Measurements from ENCODE around the gene USF2. TPM values are rescaled to one million over a fixed set of nuclear protein-coding genes. Genes with fewer than 3 reads are reported as not detected.

Gene USF2
- total and polyA plus RNA-seq, 2 of the 4 experiments (the other 2 are of a cell fraction) = 21.3 to 65.6 TPM

DNA sequence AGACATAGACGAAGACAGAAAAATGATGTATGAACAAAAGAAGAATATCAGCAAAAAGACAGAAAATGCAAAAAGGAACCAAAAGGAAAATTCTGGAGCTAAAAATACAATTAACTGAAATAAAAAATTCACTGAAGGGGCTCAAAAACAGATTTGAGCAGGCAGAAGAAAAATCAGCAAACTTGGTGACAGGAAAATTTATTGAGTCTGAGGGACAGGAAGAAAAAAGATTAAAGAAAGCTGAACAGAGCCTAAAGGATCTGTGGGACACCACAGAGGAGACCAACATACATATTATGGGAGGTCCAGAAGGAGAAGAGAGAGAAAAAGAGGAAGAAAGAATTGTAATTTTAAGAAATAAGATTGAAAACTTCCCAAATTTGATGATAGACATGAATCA lies 27.3 kb upstream of the USF2 start:
- in situ Hi-C loops (cut with MboI; ENCODE audit: low sequenced_read_pairs) = no loop called here
- H3K4me2 ChIP-seq (ENCODE audit: low read depth, low read length) = no peak overlapping the region
- H3K36me3 ChIP-seq (ENCODE audit: control insufficient read depth, insufficient read depth, low read length) = no peaks in the 10 kb centered on the region
- no peaks in the 10 kb centered on the region for H3K9me1 ChIP-seq (ENCODE audit: insufficient read depth, low read length)
- no peak overlapping the region for H2BK20ac ChIP-seq (ENCODE audit: low read depth, low read length)
- no peaks in the 10 kb centered on the region for H4K20me1 ChIP-seq (ENCODE audit: insufficient read depth, low read length)
- H3K4me1 ChIP-seq (ENCODE audit: control insufficient read depth, insufficient read depth, low read length) = no peaks in the 10 kb centered on the region
- no peak overlapping the region for H3K56ac ChIP-seq (ENCODE audit: extremely low read depth, insufficient read depth, low read length)
- H3K14ac ChIP-seq (replicated peaks; ENCODE audit: low read depth, low read length) = no peak overlapping the region
- H3K9ac ChIP-seq (ENCODE audit: low read depth, low read length) = no peak overlapping the region
- no peak overlapping the region for H3K18ac ChIP-seq (ENCODE audit: low read depth, low read length)
- POLR2A ChIA-PET (ENCODE audit: unreplicated experiment) = no interaction called here
- TF ChIP-seq RAD21 (IDR thresholded peaks at IDR 0.05; ENCODE audit: low read length) (no peak), BHLHE40 (IDR thresholded peaks at IDR 0.05; ENCODE audit: low read depth, low read length) (no peak), POLR2A (IDR thresholded peaks at IDR 0.05; ENCODE audit: low read depth, low read length) (no peak), MXI1 (IDR thresholded peaks at IDR 0.05; ENCODE audit: borderline replicate concordance, low read depth, low read length) (no peak), MAZ (IDR thresholded peaks at IDR 0.05; ENCODE audit: borderline replicate concordance, low read depth, low read length) (no peak), NFE2L2 (IDR thresholded peaks at IDR 0.05; ENCODE audit: low read depth, low read length) (no peak), RFX5 (IDR thresholded peaks at IDR 0.05; ENCODE audit: low read depth, low read length) (no peak), CHD1 (IDR thresholded peaks at IDR 0.05; ENCODE audit: low read depth, low read length) (no peak), RCOR1 (IDR thresholded peaks at IDR 0.05; ENCODE audit: insufficient replicate concordance, low read length) (no peak)
- TF ChIP-seq, protein P1, sequence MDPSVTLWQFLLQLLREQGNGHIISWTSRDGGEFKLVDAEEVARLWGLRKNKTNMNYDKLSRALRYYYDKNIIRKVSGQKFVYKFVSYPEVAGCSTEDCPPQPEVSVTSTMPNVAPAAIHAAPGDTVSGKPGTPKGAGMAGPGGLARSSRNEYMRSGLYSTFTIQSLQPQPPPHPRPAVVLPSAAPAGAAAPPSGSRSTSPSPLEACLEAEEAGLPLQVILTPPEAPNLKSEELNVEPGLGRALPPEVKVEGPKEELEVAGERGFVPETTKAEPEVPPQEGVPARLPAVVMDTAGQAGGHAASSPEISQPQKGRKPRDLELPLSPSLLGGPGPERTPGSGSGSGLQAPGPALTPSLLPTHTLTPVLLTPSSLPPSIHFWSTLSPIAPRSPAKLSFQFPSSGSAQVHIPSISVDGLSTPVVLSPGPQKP (IDR thresholded peaks at IDR 0.05; ENCODE audit: borderline replicate concordance, low read depth, low read length) = no peak
- TF ChIP-seq, protein P2, sequence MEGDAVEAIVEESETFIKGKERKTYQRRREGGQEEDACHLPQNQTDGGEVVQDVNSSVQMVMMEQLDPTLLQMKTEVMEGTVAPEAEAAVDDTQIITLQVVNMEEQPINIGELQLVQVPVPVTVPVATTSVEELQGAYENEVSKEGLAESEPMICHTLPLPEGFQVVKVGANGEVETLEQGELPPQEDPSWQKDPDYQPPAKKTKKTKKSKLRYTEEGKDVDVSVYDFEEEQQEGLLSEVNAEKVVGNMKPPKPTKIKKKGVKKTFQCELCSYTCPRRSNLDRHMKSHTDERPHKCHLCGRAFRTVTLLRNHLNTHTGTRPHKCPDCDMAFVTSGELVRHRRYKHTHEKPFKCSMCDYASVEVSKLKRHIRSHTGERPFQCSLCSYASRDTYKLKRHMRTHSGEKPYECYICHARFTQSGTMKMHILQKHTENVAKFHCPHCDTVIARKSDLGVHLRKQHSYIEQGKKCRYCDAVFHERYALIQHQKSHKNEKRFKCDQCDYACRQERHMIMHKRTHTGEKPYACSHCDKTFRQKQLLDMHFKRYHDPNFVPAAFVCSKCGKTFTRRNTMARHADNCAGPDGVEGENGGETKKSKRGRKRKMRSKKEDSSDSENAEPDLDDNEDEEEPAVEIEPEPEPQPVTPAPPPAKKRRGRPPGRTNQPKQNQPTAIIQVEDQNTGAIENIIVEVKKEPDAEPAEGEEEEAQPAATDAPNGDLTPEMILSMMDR (conservative IDR thresholded peaks at IDR 0.05; ENCODE audit: low read depth, low read length) = no peak
- TF ChIP-seq, protein P3, sequence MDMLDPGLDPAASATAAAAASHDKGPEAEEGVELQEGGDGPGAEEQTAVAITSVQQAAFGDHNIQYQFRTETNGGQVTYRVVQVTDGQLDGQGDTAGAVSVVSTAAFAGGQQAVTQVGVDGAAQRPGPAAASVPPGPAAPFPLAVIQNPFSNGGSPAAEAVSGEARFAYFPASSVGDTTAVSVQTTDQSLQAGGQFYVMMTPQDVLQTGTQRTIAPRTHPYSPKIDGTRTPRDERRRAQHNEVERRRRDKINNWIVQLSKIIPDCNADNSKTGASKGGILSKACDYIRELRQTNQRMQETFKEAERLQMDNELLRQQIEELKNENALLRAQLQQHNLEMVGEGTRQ (IDR thresholded peaks at IDR 0.05; ENCODE audit: low read depth, low read length) = no peak
- intact Hi-C loops (cut with micrococcal nuclease) = no loop called here
- no peak overlapping the region for H3K27ac ChIP-seq (ENCODE audit: insufficient read depth, low read length)
- no CpG with 5 or more reads among the region's 1 CpG for WGBS, 2 experiments (ENCODE audit: extremely low coverage in 2 of 2, insufficient read length in 1 of 2)
- H4K5ac ChIP-seq (ENCODE audit: low read depth, low read length) = no peak overlapping the region
- no peaks in the 10 kb centered on the region for H3K9me3 ChIP-seq (ENCODE audit: control insufficient read depth, insufficient read depth, low read length)
- no peak overlapping the region for H3K23ac ChIP-seq (ENCODE audit: low read depth, low read length)
- no peak overlapping the region for H3K4ac ChIP-seq (ENCODE audit: low read depth, low read length)
- H4K91ac ChIP-seq (ENCODE audit: insufficient read depth, low read depth, low read length) = no peak overlapping the region
- no peaks in the 10 kb centered on the region for H3K79me1 ChIP-seq (ENCODE audit: low read depth in 1 of 2, low read length in 2 of 2)
- CTCF ChIA-PET = interaction anchor here (1.4 kb wide), 1 partner anchor 12 kb away, joined by 3 read pairs; no protein-coding TSS in a partner anchor
- no TSS peak for BruUV-seq (replicated peaks)
- no peaks in the 10 kb centered on the region for H3K27me3 ChIP-seq (ENCODE audit: control insufficient read depth, insufficient read depth, low read length)
- no peak overlapping the region for H2BK15ac ChIP-seq (ENCODE audit: low read depth, low read length)
- DNase-seq (no peak), ATAC-seq (ENCODE audit: low read depth) (no peak)
- H4K8ac ChIP-seq (ENCODE audit: low read depth in 2 of 2, low read length in 2 of 2) = no peak overlapping the region
- dilution Hi-C loops (cut with HindIII; ENCODE audit: low sequenced_read_pairs, unreplicated experiment) = no loop called here
- no peak overlapping the region for H2BK5ac ChIP-seq (ENCODE audit: low read depth, low read length, poor library complexity, severe bottlenecking)
- no peak overlapping the region for H2AK9ac ChIP-seq (replicated peaks; ENCODE audit: low read depth, low read length, poor library complexity)
- no peak overlapping the region for H2AK5ac ChIP-seq (ENCODE audit: low read depth, low read length)
- H2BK120ac ChIP-seq (ENCODE audit: low read depth, low read length) = no peak overlapping the region
- no peak overlapping the region for H2AFZ ChIP-seq (replicated peaks; ENCODE audit: low read length, poor library complexity)
- H3K4me3 ChIP-seq (ENCODE audit: insufficient read depth, low read depth, low read length) = no peak overlapping the region

Data from IMR-90 (cell line).